ENCODE measurements around the gene UTP18.

UTP18 gene

GRCh38 chr17:51335006-51335590 lies 74.8 kb downstream of the UTP18 start:
- TF ChIP-seq CTCF (IDR thresholded peaks at IDR 0.05; ENCODE audit: low read depth, low read length), result no peak
- no peak for DNase-seq (ENCODE audit: low read depth in 2 of 2)

GRCh38 chr17:51335883-51336822 lies 75.8 kb downstream of the UTP18 start:
- no peak overlapping the region for H3K4me3 ChIP-seq (replicated peaks in 1 of 2; ENCODE audit: low read depth in 2 of 2, low read length in 2 of 2)
- DNase-seq (ENCODE audit: low read depth in 2 of 2), result no peak
- no peak for TF ChIP-seq CTCF (IDR thresholded peaks at IDR 0.05; ENCODE audit: low read depth, low read length)

More at GRCh38 chr17:51335006-51335590, 74.8 kb downstream of the UTP18 start:
- no peak overlapping the region for H3K4me3 ChIP-seq (replicated peaks in 1 of 2; ENCODE audit: low read depth in 2 of 2, low read length in 2 of 2)

- no peak for DNase-seq (ENCODE audit: low read depth in 2 of 2)
Measured at GRCh38 chr17:51341457-51341856, 81.1 kb downstream of the UTP18 start.

GRCh38 chr17:51342257-51342656 lies 81.9 kb downstream of the UTP18 start:
- DNase-seq (ENCODE audit: low read depth in 2 of 2), result no peak
- H3K4me3 ChIP-seq (replicated peaks in 1 of 2; ENCODE audit: low read depth in 2 of 2, low read length in 2 of 2), result no peak overlapping the region
- TF ChIP-seq CTCF (IDR thresholded peaks at IDR 0.05; ENCODE audit: low read depth, low read length), result no peak

More at GRCh38 chr17:51341457-51341856, 81.1 kb downstream of the UTP18 start:
- H3K4me3 ChIP-seq (replicated peaks in 1 of 2; ENCODE audit: low read depth in 2 of 2, low read length in 2 of 2), result no peak overlapping the region
- TF ChIP-seq CTCF (IDR thresholded peaks at IDR 0.05; ENCODE audit: low read depth, low read length), result no peak

- no peak for DNase-seq (ENCODE audit: low read depth in 2 of 2)
Measured at GRCh38 chr17:51344532-51344931, 84.2 kb downstream of the UTP18 start.

More at GRCh38 chr17:51344532-51344931, 84.2 kb downstream of the UTP18 start:
- no peak for TF ChIP-seq CTCF (IDR thresholded peaks at IDR 0.05; ENCODE audit: low read depth, low read length)
- no peak overlapping the region for H3K4me3 ChIP-seq (replicated peaks in 1 of 2; ENCODE audit: low read depth in 2 of 2, low read length in 2 of 2)
